T follicular helper cell (primary cell): ENCODE results near the gene RNF17.

Source experiments
- DNase-seq: peaks from one replicate; pipeline ENCODE4 v3.0.0-alpha.2; 2020; ENCODE audit warnings: low read depth

RNF17 gene

GRCh38 chr13:24861617-24862362 lies 97.8 kb downstream of the RNF17 start:
- no peak for DNase-seq

GRCh38 chr13:24863748-24864540 lies 100.0 kb downstream of the RNF17 start:
- DNase-seq, result no peak

- no peak for DNase-seq
These were observed 100.6 kb downstream of the RNF17 start for GRCh38 chr13:24864579-24864978.

GRCh38 chr13:24865163-24865953 lies 101.4 kb downstream of the RNF17 start:
- no peak for DNase-seq

- DNase-seq, result no peak
These were observed 102.5 kb downstream of the RNF17 start for GRCh38 chr13:24866488-24866887.

GRCh38 chr13:24868874-24869273 lies 104.9 kb downstream of the RNF17 start:
- DNase-seq, result no peak

GRCh38 chr13:24870380-24870760 lies 106.4 kb downstream of the RNF17 start:
- DNase-seq, result no peak

- DNase-seq, result no peak
These were observed 111.6 kb downstream of the RNF17 start for GRCh38 chr13:24875566-24875965.

- no peak for DNase-seq
These were observed 113.6 kb downstream of the RNF17 start for GRCh38 chr13:24877531-24877930.

- no peak for DNase-seq
These were observed 114.4 kb downstream of the RNF17 start for GRCh38 chr13:24878340-24878739.

GRCh38 chr13:24882665-24883064 lies 118.7 kb downstream of the RNF17 start:
- DNase-seq, result no peak

GRCh38 chr13:24887759-24888158 lies 123.8 kb downstream of the RNF17 start:
- DNase-seq, result no peak

GRCh38 chr13:24888291-24888931 lies 124.4 kb downstream of the RNF17 start:
- no peak for DNase-seq

GRCh38 chr13:24890256-24890655 lies 126.3 kb downstream of the RNF17 start:
- DNase-seq, result no peak

- DNase-seq, result no peak
These were observed 127.6 kb downstream of the RNF17 start for GRCh38 chr13:24891476-24892108.

- no peak for DNase-seq
These were observed 128.9 kb downstream of the RNF17 start for GRCh38 chr13:24892829-24893228.

- DNase-seq, result no peak
These were observed 129.9 kb downstream of the RNF17 start for GRCh38 chr13:24893863-24894262.

GRCh38 chr13:24894277-24894971 lies 130.5 kb downstream of the RNF17 start:
- DNase-seq, result no peak

GRCh38 chr13:24894972-24895300 lies 131.0 kb downstream of the RNF17 start:
- no peak for DNase-seq

GRCh38 chr13:24896061-24896460 lies 132.1 kb downstream of the RNF17 start:
- DNase-seq, result no peak

- DNase-seq, result no peak
These were observed 133.3 kb downstream of the RNF17 start for GRCh38 chr13:24897293-24897692.
